Retinal pigment epithelial cell (primary cell): ENCODE data around the gene KLF11.
"Not testable (repeated sequence)": the region's sequence is repeated elsewhere in the genome, so short reads cannot be mapped to it uniquely, and the experiment has no call there.

Experiments used
- DNase-seq: peaks from one replicate; pipeline ENCODE4 v3.0.0-alpha.2; 2010; ENCODE audit warnings: low read depth
- H3K4me3 ChIP-seq: 2 replicates; pipeline ENCODE4 v1.5.1; 2011; ENCODE audit warnings: mild to moderate bottlenecking, low read length, control low read depth, moderate library complexity
- CTCF ChIP-seq: conservative IDR thresholded peaks from 2 replicates; pipeline ENCODE4 v1.5.1; 2011; ENCODE audit warnings: low read depth, low read length, control low read depth, inconsistent platforms

Gene KLF11

GRCh38 chr2:10029875-10030223, 13.5 kb upstream of the KLF11 start:
- no peak for DNase-seq
- no peak overlapping the region for H3K4me3 ChIP-seq
- TF ChIP-seq CTCF, result no peak

- no peak for DNase-seq
- TF ChIP-seq CTCF, result no peak
- H3K4me3 ChIP-seq, result no peak overlapping the region
Observed at GRCh38 chr2:10030311-10030736, 13.0 kb upstream of the KLF11 start.

- not testable (repeated sequence) for DNase-seq, H3K4me3 ChIP-seq
Observed at GRCh38 chr2:10030798-10031197, 12.6 kb upstream of the KLF11 start.

- no peak overlapping the region for H3K4me3 ChIP-seq
- TF ChIP-seq CTCF, result no peak
- no peak for DNase-seq
Observed at GRCh38 chr2:10031886-10032745, 11.2 kb upstream of the KLF11 start.

- no peak for DNase-seq
- no peak overlapping the region for H3K4me3 ChIP-seq
- TF ChIP-seq CTCF, result no peak
Observed at GRCh38 chr2:10032746-10033105, 10.6 kb upstream of the KLF11 start.

- H3K4me3 ChIP-seq, result no peak overlapping the region
- no peak for DNase-seq
- no peak for TF ChIP-seq CTCF
Observed at GRCh38 chr2:10033251-10034006, 9.9 kb upstream of the KLF11 start.

GRCh38 chr2:10034333-10035052, 8.9 kb upstream of the KLF11 start:
- H3K4me3 ChIP-seq, result no peak overlapping the region
- no peak for DNase-seq
- no peak for TF ChIP-seq CTCF
